OCI-LY1 (cell line): Measurements from ENCODE around the gene ST6GAL1.

Experiments used
- CTCF ChIP-seq: fragments of 200-600 bp; sonication (generic), shearing (Covaris generic); IDR thresholded peaks from 2 replicates; pipeline ENCODE4 v1.5.1; 2017; ENCODE audit warnings: mild to moderate bottlenecking, antibody characterized with exemption, low read length, moderate library complexity, mixed read lengths
- EZH2 ChIP-seq: fragments of 200-600 bp; sonication (generic), shearing (Covaris generic); IDR thresholded peaks from 2 replicates; pipeline ENCODE4 v1.8.0; 2017; ENCODE audit warnings: borderline replicate concordance, mixed run types, mild to moderate bottlenecking, antibody characterized with exemption, low read length, moderate library complexity, mixed read lengths

GRCh38 chr3:187036394-187036793 lies 106.1 kb downstream of the ST6GAL1 start:
- no peak for TF ChIP-seq CTCF
- TF ChIP-seq EZH2 = no peak
